Activated CD4-positive, alpha-beta T cell treated with anti-CD3 and anti-CD28 coated beads for 36 hours (primary cell): ENCODE measurements around the gene AFMID. TPM values are rescaled to one million over a fixed set of nuclear protein-coding genes. Genes with fewer than 3 reads are reported as not detected.
A peak's percentile ranks its signal among the peaks of the same experiment; 100 is the strongest.
"Not testable (repeated sequence)": the region's sequence is repeated elsewhere in the genome, so short reads cannot be mapped to it uniquely, and the experiment has no call there.

Source experiments
- ATAC-seq: fragments of 200-7000 bp; cut with Tn5 transposase; one replicate; pipeline ENCODE4 v1.10.0; 2021; ENCODE audit warnings: mild to moderate bottlenecking, moderate library complexity
- CTCF ChIA-PET: fragments of 350-600 bp; sonication (Branson Sonifier 250); formaldehyde crosslinking; loops from one replicate; lab custom pipeline; 2021; ENCODE audit warnings: antibody characterized with exemption; lab: Charles Lee
- POLR2A ChIA-PET: fragments of 350-600 bp; sonication (Branson Sonifier 250); formaldehyde crosslinking; loops from one replicate; lab custom pipeline; 2021; ENCODE audit warnings: antibody characterized with exemption, inconsistent platforms; lab: Charles Lee
- DNase-seq: peaks from one replicate; pipeline ENCODE4 v3.0.0-alpha.2; 2020
- H3K27ac Mint-ChIP-seq: one replicate; pipeline ENCODE4 v1.8.0; 2021; ENCODE audit warnings: mixed read lengths
- H3K27me3 Mint-ChIP-seq: one replicate; pipeline ENCODE4 v1.8.0; 2021; ENCODE audit warnings: mixed read lengths
- H3K36me3 Mint-ChIP-seq: one replicate; pipeline ENCODE4 v1.8.0; 2021; ENCODE audit warnings: low read depth, mixed read lengths
- H3K4me1 Mint-ChIP-seq: one replicate; pipeline ENCODE4 v1.8.0; 2021; ENCODE audit warnings: mixed read lengths
- H3K4me3 Mint-ChIP-seq: one replicate; pipeline ENCODE4 v1.8.0; 2021; ENCODE audit warnings: mild to moderate bottlenecking, moderate library complexity, mixed read lengths
- H3K9me3 Mint-ChIP-seq: one replicate; pipeline ENCODE4 v1.8.0; 2021; ENCODE audit warnings: low read depth, mixed read lengths
- intact Hi-C, 2 experiments: fragments of 100-400 bp; cut with DNase I in 1 of 2; cut with micrococcal nuclease in 1 of 2; formaldehyde crosslinking; loops; one replicate each; pipeline versions ENCODE4 v1.14.2 to v1.15.1; 2022 to 2024; cut with DNase I, micrococcal nuclease
- total RNA-seq, 2 experiments: library from RNA; stranded (reverse); gene quantifications; one replicate each; pipeline ENCODE4 v1.2.3, GENCODE V29; 2021

AFMID gene
- total RNA-seq, 2 experiments from 2014 or later: 26.3 to 26.7 TPM

- Mint-ChIP-seq H3K9me3 (no peaks in the 10 kb centered on the region), H3K4me1 (peaks cover 10% of the 10 kb centered on the region), H3K4me3 (no peak overlapping the region), H3K27ac (peak overlapping the region; percentile 61), H3K36me3 (no peaks in the 10 kb centered on the region), H3K27me3 (no peaks in the 10 kb centered on the region)
- peak; percentile 54 for DNase-seq
- CTCF ChIA-PET: interaction anchor here (0.6 kb wide), 1 partner anchor 17 kb away, joined by 3 read pairs; no protein-coding TSS in a partner anchor
- POLR2A ChIA-PET: interaction anchor here (0.6 kb wide), 1 partner anchor 19 kb away, joined by 3 read pairs; no protein-coding TSS in a partner anchor
- peak; percentile 79 for ATAC-seq
- intact Hi-C loops: no loop called here
Measured at GRCh38 chr17:78159575-78160158, 27.5 kb upstream of the AFMID start.

GRCh38 chr17:78163881-78164747 is 23.0 kb upstream of the AFMID start:
- intact Hi-C loops: no loop called here
- Mint-ChIP-seq H3K36me3 (no peaks in the 10 kb centered on the region), H3K4me3 (no peak overlapping the region), H3K27ac (no peak overlapping the region), H3K9me3 (no peaks in the 10 kb centered on the region), H3K4me1 (peaks cover 10% of the 10 kb centered on the region), H3K27me3 (no peaks in the 10 kb centered on the region)
- ChIA-PET CTCF (interaction anchor here (1.7 to 2.6 kb wide), 3 partner anchors 12 to 79 kb away, joined by 4 to 8 read pairs (median 7); no protein-coding TSS in a partner anchor), POLR2A (interaction anchor here (0.5 to 0.9 kb wide), 2 partner anchors 11 to 190 kb away, joined by 3 read pairs; no protein-coding TSS in a partner anchor)
- DNase-seq: no peak
- ATAC-seq: no peak

- intact Hi-C loops: loop anchor here in 1 of 2 experiments (5.0 kb wide), 1 partner anchor 33 kb away; the partner anchor contains the start of gene TMC8
- POLR2A ChIA-PET: interaction anchor here (0.9 kb wide), 1 partner anchor 10 kb away, joined by 3 read pairs; no protein-coding TSS in a partner anchor
- CTCF ChIA-PET: interaction anchor here (1.7 kb wide), 1 partner anchor 30 kb away, joined by 4 read pairs; no protein-coding TSS in a partner anchor
- Mint-ChIP-seq H3K9me3 (no peaks in the 10 kb centered on the region), H3K4me1 (peaks cover 6% of the 10 kb centered on the region), H3K36me3 (no peaks in the 10 kb centered on the region), H3K27me3 (no peaks in the 10 kb centered on the region), H3K27ac (no peak overlapping the region), H3K4me3 (no peak overlapping the region)
- ATAC-seq: no peak
- no peak for DNase-seq
Measured at GRCh38 chr17:78164748-78165607, 22.2 kb upstream of the AFMID start.

- Mint-ChIP-seq H3K27me3 (no peaks in the 10 kb centered on the region), H3K4me3 (no peak overlapping the region), H3K36me3 (peaks cover 9% of the 10 kb centered on the region), H3K4me1 (peaks cover 15% of the 10 kb centered on the region), H3K9me3 (no peaks in the 10 kb centered on the region), H3K27ac (no peak overlapping the region)
- CTCF ChIA-PET: interaction anchor here (0.7 kb wide), 1 partner anchor 37 kb away, joined by 3 read pairs; no protein-coding TSS in a partner anchor
- DNase-seq: no peak
- POLR2A ChIA-PET: no interaction called here
- no peak for ATAC-seq
- intact Hi-C loops: loop anchor here in 1 of 2 experiments (5.0 kb wide), 1 partner anchor 34 kb away; the partner anchor contains the start of gene TMC8
Measured at GRCh38 chr17:78166416-78166815, 20.7 kb upstream of the AFMID start.

- CTCF ChIA-PET: no interaction called here
- ATAC-seq (peak; percentile 79), DNase-seq (peak; percentile 93)
- peaks cover 26% of the 10 kb centered on the region for H3K36me3 Mint-ChIP-seq
- no peaks in the 10 kb centered on the region for H3K9me3 Mint-ChIP-seq
- H3K27ac Mint-ChIP-seq: peak within 1 kb of the TSS; percentile 69
- no peaks in the 10 kb centered on the region for H3K27me3 Mint-ChIP-seq
- intact Hi-C loops: loop anchor here (1.0 to 5.0 kb wide), 8 partner anchors 18 to 56 kb away; partner anchors contain the start of genes AFMID (in 2 of the 2), TK1 (in 2 of the 2), BIRC5 (in 1 of the 2) and TMC6 (in 1 of the 2)
- peak within 1 kb of the TSS; percentile 71 for H3K4me3 Mint-ChIP-seq
- POLR2A ChIA-PET: no interaction called here
- H3K4me1 Mint-ChIP-seq: peaks cover 35% of the 10 kb centered on the region
Measured at GRCh38 chr17:78168242-78168902, 18.8 kb upstream of the AFMID start, which contains the start of gene SYNGR2. TSS of gene SYNGR2 (plus strand) at chr17:78168581. CDS start at chr17:78168617, 36 bp downstream.

GRCh38 chr17:78168903-78169793 is 18.0 kb upstream of the AFMID start:
- H3K4me1 Mint-ChIP-seq: peaks cover 42% of the 10 kb centered on the region
- H3K4me3 Mint-ChIP-seq: peak overlapping the region; percentile 71
- H3K36me3 Mint-ChIP-seq: peaks cover 34% of the 10 kb centered on the region
- peak overlapping the region; percentile 55 for H3K27ac Mint-ChIP-seq
- H3K9me3 Mint-ChIP-seq: no peaks in the 10 kb centered on the region
- no peaks in the 10 kb centered on the region for H3K27me3 Mint-ChIP-seq
- CTCF ChIA-PET: interaction anchor here (0.6 to 2.0 kb wide), 3 partner anchors 54 to 84 kb away, joined by 3 to 5 read pairs (median 3); no protein-coding TSS in a partner anchor
- POLR2A ChIA-PET: no interaction called here
- intact Hi-C loops: loop anchor here (1.0 to 5.0 kb wide), 8 partner anchors 18 to 56 kb away; partner anchors contain the start of genes AFMID (in 2 of the 2), TK1 (in 2 of the 2), BIRC5 (in 1 of the 2) and TMC6 (in 1 of the 2)
- DNase-seq (peak; percentile 78), ATAC-seq (peak; percentile 36)

- intact Hi-C loops: no loop called here
- ChIA-PET CTCF (interaction anchor here (0.8 to 2.0 kb wide), 2 partner anchors 18 to 86 kb away, joined by 3 to 5 read pairs; no protein-coding TSS in a partner anchor), POLR2A (interaction anchor here (0.6 to 1.1 kb wide), 3 partner anchors 9 to 43 kb away, joined by 3 to 7 read pairs (median 3); no protein-coding TSS in a partner anchor)
- H3K9me3 Mint-ChIP-seq: no peaks in the 10 kb centered on the region
- no peaks in the 10 kb centered on the region for H3K27me3 Mint-ChIP-seq
- DNase-seq (no peak), ATAC-seq (no peak)
- peaks cover 45% of the 10 kb centered on the region for H3K36me3 Mint-ChIP-seq
- H3K4me1 Mint-ChIP-seq: peaks cover 48% of the 10 kb centered on the region
- peak overlapping the region; percentile 11 for H3K4me3 Mint-ChIP-seq
- H3K27ac Mint-ChIP-seq: peak overlapping the region; percentile 81
Measured at GRCh38 chr17:78170692-78171590, 16.2 kb upstream of the AFMID start.

GRCh38 chr17:78171591-78172248 is 15.4 kb upstream of the AFMID start:
- DNase-seq, H3K4me3 Mint-ChIP-seq, ATAC-seq, CTCF ChIA-PET, intact Hi-C loops, H3K9me3 Mint-ChIP-seq, H3K27me3 Mint-ChIP-seq: not testable (repeated sequence)
- peaks cover 46% of the 10 kb centered on the region for H3K36me3 Mint-ChIP-seq
- peak overlapping the region; percentile 81 for H3K27ac Mint-ChIP-seq
- POLR2A ChIA-PET: interaction anchor here (0.6 to 1.1 kb wide), 5 partner anchors 10 to 795 kb away, joined by 3 to 7 read pairs (median 3); no protein-coding TSS in a partner anchor
- H3K4me1 Mint-ChIP-seq: peaks cover 53% of the 10 kb centered on the region
